ENCODE measurements around the gene SLF2.

SLF2 gene

DNA sequence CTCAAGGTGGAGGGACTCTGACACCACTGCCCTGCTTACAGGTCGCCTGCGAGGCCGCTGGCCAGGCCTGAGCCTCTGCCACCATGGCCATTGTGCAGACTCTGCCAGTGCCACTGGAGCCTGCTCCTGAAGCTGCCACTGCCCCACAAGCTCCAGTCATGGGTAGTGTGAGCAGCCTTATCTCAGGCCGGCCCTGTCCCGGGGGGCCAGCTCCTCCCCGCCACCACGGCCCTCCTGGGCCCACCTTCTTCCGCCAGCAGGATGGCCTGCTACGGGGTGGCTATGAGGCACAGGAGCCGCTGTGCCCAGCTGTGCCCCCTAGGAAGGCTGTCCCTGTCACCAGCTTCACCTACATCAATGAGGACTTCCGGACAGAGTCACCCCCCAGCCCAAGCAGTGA is 89.7 kb downstream of the SLF2 start:
- no peak for FAIRE-seq

DNA sequence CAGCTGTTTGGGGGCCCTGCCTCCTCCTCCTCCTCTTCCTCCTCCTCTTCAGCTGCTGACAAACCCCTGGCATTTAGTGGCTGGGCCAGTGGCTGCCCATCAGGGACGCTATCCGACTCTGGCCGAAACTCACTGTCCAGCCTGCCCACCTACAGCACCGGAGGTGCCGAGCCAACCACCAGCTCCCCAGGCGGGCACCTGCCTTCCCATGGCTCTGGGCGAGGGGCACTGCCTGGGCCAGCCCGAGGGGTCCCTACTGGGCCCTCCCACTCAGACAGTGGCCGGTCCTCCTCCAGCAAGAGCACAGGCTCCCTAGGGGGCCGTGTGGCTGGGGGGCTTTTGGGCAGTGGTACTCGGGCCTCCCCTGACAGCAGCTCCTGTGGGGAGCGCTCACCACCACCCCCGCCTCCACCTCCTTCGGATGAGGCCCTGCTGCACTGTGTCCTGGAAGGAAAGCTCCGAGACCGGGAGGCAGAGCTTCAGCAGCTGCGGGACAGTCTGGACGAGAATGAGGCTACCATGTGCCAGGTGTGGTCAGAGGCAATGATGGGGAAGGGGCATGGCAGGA is 91.0 kb downstream of the SLF2 start:
- FAIRE-seq: no peak

DNA sequence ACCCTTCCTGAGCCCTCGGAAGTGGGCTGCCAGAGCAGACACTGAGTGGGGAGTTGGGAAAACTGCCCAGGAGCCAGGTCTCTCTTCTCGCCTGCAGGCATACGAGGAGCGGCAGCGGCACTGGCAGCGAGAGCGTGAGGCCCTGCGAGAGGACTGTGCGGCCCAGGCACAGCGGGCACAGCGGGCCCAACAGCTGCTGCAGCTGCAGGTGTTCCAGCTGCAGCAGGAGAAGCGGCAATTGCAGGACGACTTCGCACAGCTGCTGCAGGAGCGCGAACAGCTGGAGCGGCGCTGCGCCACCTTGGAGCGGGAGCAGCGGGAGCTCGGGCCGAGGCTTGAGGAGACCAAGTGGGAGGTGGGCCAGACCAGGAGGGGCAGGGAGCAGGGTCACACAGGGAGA is 92.6 kb downstream of the SLF2 start:
- no peak for FAIRE-seq

- no peak for FAIRE-seq
Observed at GRCh38 chr10:101005869-101006567, 93.3 kb downstream of the SLF2 start.

GRCh38 chr10:101006593-101007098 is 93.9 kb downstream of the SLF2 start:
- no peak for FAIRE-seq

DNA sequence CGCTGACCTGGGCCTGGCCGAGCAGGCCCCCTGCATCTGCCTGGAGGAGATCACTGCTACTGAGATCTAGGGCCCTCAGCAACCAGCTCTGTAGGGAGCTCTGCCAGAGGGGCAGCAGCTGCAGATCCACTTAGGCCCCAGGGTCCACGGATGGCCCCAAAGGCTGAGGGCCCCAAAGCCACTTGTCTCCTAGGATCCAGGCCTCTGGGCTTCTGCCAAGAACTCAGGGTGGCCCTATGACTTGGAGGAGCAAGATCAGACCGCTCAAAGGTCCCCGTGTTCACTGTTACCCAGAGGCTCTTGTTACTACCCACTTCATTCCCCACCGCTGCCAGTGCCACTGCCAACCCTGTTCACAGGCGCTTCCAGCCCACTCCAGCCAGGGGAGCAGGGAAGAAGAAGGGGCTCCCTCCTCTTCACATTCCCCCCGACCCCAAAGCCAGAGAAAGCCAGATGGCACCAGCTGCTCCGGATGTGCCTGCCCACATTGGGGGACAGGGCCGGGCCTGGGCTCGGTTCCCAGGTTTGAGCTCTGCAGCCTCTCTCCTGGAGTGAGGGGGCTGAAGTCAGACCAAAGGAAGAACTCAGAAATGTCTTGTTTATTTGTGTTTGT is 94.4 kb downstream of the SLF2 start:
- no peak for FAIRE-seq

GRCh38 chr10:101007915-101008822 is 95.4 kb downstream of the SLF2 start:
- no peak for FAIRE-seq

GRCh38 chr10:101008823-101009423 is 96.2 kb downstream of the SLF2 start:
- FAIRE-seq: no peak

DNA sequence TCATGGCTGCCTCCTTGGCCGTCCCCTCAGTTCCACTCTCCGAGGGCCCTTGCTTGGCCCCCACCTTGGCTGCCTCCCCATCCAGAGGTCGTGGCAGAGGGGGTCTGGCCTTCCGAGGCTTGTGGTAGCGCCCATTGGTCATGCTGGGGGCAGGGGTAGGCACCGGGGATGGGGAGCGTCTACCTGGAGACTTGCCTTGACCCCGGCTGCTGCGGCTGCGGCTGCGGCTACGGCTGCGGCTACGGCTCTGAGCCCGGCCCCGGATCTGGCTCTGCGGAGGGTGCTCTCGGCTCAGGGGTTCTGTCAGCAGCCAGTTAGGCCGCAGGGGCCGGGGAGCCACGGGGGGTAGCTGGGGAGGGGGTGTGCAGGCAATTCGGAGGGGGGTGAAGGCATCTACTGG is 97.6 kb downstream of the SLF2 start:
- FAIRE-seq: no peak

DNA sequence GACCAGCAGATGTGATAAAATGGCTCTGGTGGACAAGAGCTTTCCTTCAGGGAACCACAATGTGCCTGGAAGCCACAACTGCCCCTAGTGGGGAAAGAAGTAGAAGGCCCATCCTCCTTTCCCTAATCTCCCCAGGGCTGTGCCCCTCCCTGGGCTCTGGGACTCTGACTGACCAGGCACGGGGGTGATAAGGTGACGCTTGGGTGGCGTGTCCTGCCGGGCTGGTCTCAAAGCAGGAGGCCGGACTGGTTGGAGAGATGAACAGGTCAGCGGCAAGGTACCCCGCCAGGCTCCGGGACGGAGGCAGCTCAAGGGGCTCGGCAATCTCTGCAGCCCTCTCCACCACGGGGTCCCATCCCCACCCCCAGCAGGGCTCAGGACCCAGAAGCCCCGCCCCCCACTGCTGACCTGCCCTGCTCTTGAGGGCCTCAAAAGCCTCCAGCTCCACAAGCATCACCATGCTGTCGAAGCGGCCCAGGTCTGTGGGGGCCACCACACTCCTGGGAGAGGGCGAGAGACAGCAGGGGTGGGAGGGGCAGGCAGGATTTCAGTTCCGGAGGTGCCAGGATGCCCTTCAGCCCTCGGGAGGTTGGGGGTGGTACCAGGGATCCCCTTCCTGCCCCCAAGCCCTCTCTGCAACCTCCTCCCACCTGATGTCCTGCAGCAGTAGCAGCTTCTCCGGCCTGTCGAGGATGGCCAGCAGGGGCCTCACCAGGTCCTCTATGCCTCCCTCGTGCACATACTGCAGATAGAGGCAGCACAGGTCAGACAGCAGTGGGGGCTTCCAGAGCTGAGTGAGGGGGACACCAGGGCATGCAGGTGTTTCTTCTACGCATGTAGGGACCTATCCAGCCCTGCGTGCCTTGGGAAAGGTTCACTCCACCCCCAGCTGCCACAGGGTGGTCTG is 99.0 kb downstream of the SLF2 start:
- no peak for FAIRE-seq

- no peak for FAIRE-seq
Observed at GRCh38 chr10:101012525-101013364, 100.0 kb downstream of the SLF2 start.

GRCh38 chr10:101013365-101013825 is 100.6 kb downstream of the SLF2 start:
- FAIRE-seq: no peak

DNA sequence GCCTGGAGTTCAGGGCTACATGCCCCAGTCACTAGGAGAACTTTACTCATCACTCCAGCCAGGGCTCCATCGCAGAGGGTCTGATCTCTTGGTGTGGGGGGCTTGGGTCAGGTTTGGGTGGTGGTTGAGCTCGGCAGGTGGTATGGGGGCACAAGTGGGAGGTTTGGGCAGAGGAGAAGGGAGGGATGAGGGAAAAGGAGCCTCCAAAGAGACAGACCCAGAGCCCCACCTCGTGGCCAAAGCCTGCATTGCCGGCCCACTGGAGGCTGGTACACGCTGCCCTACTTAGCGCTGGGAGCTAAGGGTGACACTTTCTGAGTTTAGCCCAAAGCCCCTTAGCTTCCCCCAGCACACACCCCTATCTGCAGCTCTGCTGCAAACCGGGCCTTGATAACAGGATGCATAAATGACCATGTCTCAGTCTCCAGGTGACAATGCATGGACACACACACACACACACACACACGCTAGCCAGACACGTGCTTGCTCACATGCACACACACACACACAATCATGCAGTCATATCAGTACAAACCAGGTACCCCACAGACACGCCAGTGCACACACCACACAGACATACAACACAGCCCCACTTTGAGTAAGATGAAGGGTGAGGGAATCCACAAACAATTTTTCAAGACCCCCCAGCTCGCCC is 101.6 kb downstream of the SLF2 start:
- FAIRE-seq: no peak

All from colon (tissue), 2 donors.